ENCODE data around the gene AFF1.

The AFF1 gene

GRCh38 chr4:86974551-86974994 is 39.8 kb downstream of the AFF1 start:
- no peak overlapping the region for H3K27ac ChIP-seq (replicated peaks; ENCODE audit: low read length)
- H3K79me1 ChIP-seq (ENCODE audit: low read depth, low read length), result no peaks in the 10 kb centered on the region
- no peak overlapping the region for H4K91ac ChIP-seq (ENCODE audit: low read depth, low read length, poor library complexity)
- no peak overlapping the region for H2BK120ac ChIP-seq (ENCODE audit: low read depth, low read length)
- H3K4ac ChIP-seq (ENCODE audit: low read length), result no peak overlapping the region
- H3K4me2 ChIP-seq (ENCODE audit: insufficient read depth, low read length, poor library complexity, severe bottlenecking), result no peak overlapping the region
- WGBS, 2 donors (ENCODE audit: extremely low coverage in 2 of 2, insufficient read length in 2 of 2, insufficient replicate concordance in 1 of 2), result no CpG with 5 or more reads among the region's 8 CpGs
- no peak overlapping the region for H3K23ac ChIP-seq (ENCODE audit: low read depth, low read length, poor library complexity)
- H2AK5ac ChIP-seq (ENCODE audit: low read depth, low read length), result no peak overlapping the region
- no peak overlapping the region for H2BK5ac ChIP-seq (ENCODE audit: low read length)
- no peak overlapping the region for H2AFZ ChIP-seq (ENCODE audit: low read length)
- no peaks in the 10 kb centered on the region for H3K9me3 ChIP-seq (replicated peaks in 1 of 2; ENCODE audit: control insufficient read depth in 2 of 2, insufficient read depth in 1 of 2, low read depth in 1 of 2, low read length in 2 of 2)
- H3K14ac ChIP-seq (ENCODE audit: low read length), result no peak overlapping the region
- H3K36me3 ChIP-seq (replicated peaks in 1 of 2; ENCODE audit: control insufficient read depth in 2 of 2, insufficient read depth in 2 of 2, low read length in 2 of 2), result no peaks in the 10 kb centered on the region
- H2BK15ac ChIP-seq (ENCODE audit: low read length), result no peak overlapping the region
- H3K27me3 ChIP-seq (ENCODE audit: control insufficient read depth in 3 of 3, insufficient read depth in 3 of 3, low read depth in 1 of 3, low read length in 3 of 3), result no peaks in the 10 kb centered on the region
- H2BK12ac ChIP-seq (ENCODE audit: low read length), result no peak overlapping the region
- no peak overlapping the region for H3K18ac ChIP-seq (ENCODE audit: low read length)
- no peak overlapping the region for H3K4me3 ChIP-seq (ENCODE audit: low read length in 2 of 2)
- no peak overlapping the region for H3K9ac ChIP-seq (ENCODE audit: low read depth, low read length, poor library complexity)
- H3K4me1 ChIP-seq (ENCODE audit: control insufficient read depth in 2 of 2, insufficient read depth in 1 of 2, low read depth in 1 of 2, low read length in 2 of 2), result peaks cover 0 to 4% of the 10 kb centered on the region in 2 donors
- H4K8ac ChIP-seq (ENCODE audit: low read depth, low read length), result no peak overlapping the region
- no peak for DNase-seq (ENCODE audit: low spot score)

GRCh38 chr4:86975927-86976326 is 41.1 kb downstream of the AFF1 start:
- no peak overlapping the region for H3K4me2 ChIP-seq (ENCODE audit: insufficient read depth, low read length, poor library complexity, severe bottlenecking)
- no peak overlapping the region for H2BK5ac ChIP-seq (ENCODE audit: low read length)
- no peaks in the 10 kb centered on the region for H3K36me3 ChIP-seq (replicated peaks in 1 of 2; ENCODE audit: control insufficient read depth in 2 of 2, insufficient read depth in 2 of 2, low read length in 2 of 2)
- no peak overlapping the region for H3K9ac ChIP-seq (ENCODE audit: low read depth, low read length, poor library complexity)
- no peak overlapping the region for H2AK5ac ChIP-seq (ENCODE audit: low read depth, low read length)
- no peak overlapping the region for H3K4ac ChIP-seq (ENCODE audit: low read length)
- H3K79me1 ChIP-seq (ENCODE audit: low read depth, low read length), result no peaks in the 10 kb centered on the region
- no peaks in the 10 kb centered on the region for H3K27me3 ChIP-seq (ENCODE audit: control insufficient read depth in 3 of 3, insufficient read depth in 3 of 3, low read depth in 1 of 3, low read length in 3 of 3)
- no peak overlapping the region for H3K18ac ChIP-seq (ENCODE audit: low read length)
- H2AFZ ChIP-seq (ENCODE audit: low read length), result no peak overlapping the region
- H3K23ac ChIP-seq (ENCODE audit: low read depth, low read length, poor library complexity), result no peak overlapping the region
- no peak overlapping the region for H3K14ac ChIP-seq (ENCODE audit: low read length)
- peaks cover 0 to 2% of the 10 kb centered on the region in 2 donors for H3K4me1 ChIP-seq (ENCODE audit: control insufficient read depth in 2 of 2, insufficient read depth in 1 of 2, low read depth in 1 of 2, low read length in 2 of 2)
- H2BK12ac ChIP-seq (ENCODE audit: low read length), result no peak overlapping the region
- no peak overlapping the region for H2BK120ac ChIP-seq (ENCODE audit: low read depth, low read length)
- H2BK15ac ChIP-seq (ENCODE audit: low read length), result no peak overlapping the region
- no peak overlapping the region for H4K8ac ChIP-seq (ENCODE audit: low read depth, low read length)
- H3K4me3 ChIP-seq (ENCODE audit: low read length in 2 of 2), result no peak overlapping the region
- WGBS, 2 donors (ENCODE audit: extremely low coverage in 2 of 2, insufficient read length in 2 of 2, insufficient replicate concordance in 1 of 2), result 100% methylated on average over 1 of the region's 2 CpGs; no CpG with 5 or more reads in 1 of the 2 donors
- no peak overlapping the region for H4K91ac ChIP-seq (ENCODE audit: low read depth, low read length, poor library complexity)
- DNase-seq (ENCODE audit: low spot score), result no peak
- no peak overlapping the region for H3K27ac ChIP-seq (replicated peaks; ENCODE audit: low read length)
- no peaks in the 10 kb centered on the region for H3K9me3 ChIP-seq (replicated peaks in 1 of 2; ENCODE audit: control insufficient read depth in 2 of 2, insufficient read depth in 1 of 2, low read depth in 1 of 2, low read length in 2 of 2)

- no peaks in the 10 kb centered on the region for H3K36me3 ChIP-seq (replicated peaks in 1 of 2; ENCODE audit: control insufficient read depth in 2 of 2, insufficient read depth in 2 of 2, low read length in 2 of 2)
- no peak overlapping the region for H3K14ac ChIP-seq (ENCODE audit: low read length)
- no peak overlapping the region for H2AFZ ChIP-seq (ENCODE audit: low read length)
- no peak overlapping the region for H2BK5ac ChIP-seq (ENCODE audit: low read length)
- no CpG with 5 or more reads among the region's 4 CpGs for WGBS, 2 donors (ENCODE audit: extremely low coverage in 2 of 2, insufficient read length in 2 of 2, insufficient replicate concordance in 1 of 2)
- H3K4me1 ChIP-seq (ENCODE audit: control insufficient read depth in 2 of 2, insufficient read depth in 1 of 2, low read depth in 1 of 2, low read length in 2 of 2), result peaks cover 0 to 2% of the 10 kb centered on the region in 2 donors
- H3K9ac ChIP-seq (ENCODE audit: low read depth, low read length, poor library complexity), result no peak overlapping the region
- H3K4ac ChIP-seq (ENCODE audit: low read length), result no peak overlapping the region
- H4K8ac ChIP-seq (ENCODE audit: low read depth, low read length), result no peak overlapping the region
- no peak overlapping the region for H2AK5ac ChIP-seq (ENCODE audit: low read depth, low read length)
- H4K91ac ChIP-seq (ENCODE audit: low read depth, low read length, poor library complexity), result no peak overlapping the region
- H3K18ac ChIP-seq (ENCODE audit: low read length), result no peak overlapping the region
- no peak overlapping the region for H2BK12ac ChIP-seq (ENCODE audit: low read length)
- H2BK120ac ChIP-seq (ENCODE audit: low read depth, low read length), result no peak overlapping the region
- no peak for DNase-seq (ENCODE audit: low spot score)
- H3K27ac ChIP-seq (replicated peaks; ENCODE audit: low read length), result no peak overlapping the region
- no peaks in the 10 kb centered on the region for H3K9me3 ChIP-seq (replicated peaks in 1 of 2; ENCODE audit: control insufficient read depth in 2 of 2, insufficient read depth in 1 of 2, low read depth in 1 of 2, low read length in 2 of 2)
- no peaks in the 10 kb centered on the region for H3K27me3 ChIP-seq (ENCODE audit: control insufficient read depth in 3 of 3, insufficient read depth in 3 of 3, low read depth in 1 of 3, low read length in 3 of 3)
- no peak overlapping the region for H3K23ac ChIP-seq (ENCODE audit: low read depth, low read length, poor library complexity)
- H3K4me2 ChIP-seq (ENCODE audit: insufficient read depth, low read length, poor library complexity, severe bottlenecking), result no peak overlapping the region
- H3K79me1 ChIP-seq (ENCODE audit: low read depth, low read length), result no peaks in the 10 kb centered on the region
- H2BK15ac ChIP-seq (ENCODE audit: low read length), result no peak overlapping the region
- no peak overlapping the region for H3K4me3 ChIP-seq (ENCODE audit: low read length in 2 of 2)
These were observed 42.1 kb downstream of the AFF1 start for GRCh38 chr4:86976801-86977485.

- H3K36me3 ChIP-seq (replicated peaks in 1 of 2; ENCODE audit: control insufficient read depth in 2 of 2, insufficient read depth in 2 of 2, low read length in 2 of 2), result no peaks in the 10 kb centered on the region
- H2BK15ac ChIP-seq (ENCODE audit: low read length), result no peak overlapping the region
- H2AK5ac ChIP-seq (ENCODE audit: low read depth, low read length), result no peak overlapping the region
- H2BK12ac ChIP-seq (ENCODE audit: low read length), result no peak overlapping the region
- no peaks in the 10 kb centered on the region for H3K27me3 ChIP-seq (ENCODE audit: control insufficient read depth in 3 of 3, insufficient read depth in 3 of 3, low read depth in 1 of 3, low read length in 3 of 3)
- H3K4me2 ChIP-seq (ENCODE audit: insufficient read depth, low read length, poor library complexity, severe bottlenecking), result no peak overlapping the region
- H4K8ac ChIP-seq (ENCODE audit: low read depth, low read length), result no peak overlapping the region
- no peak overlapping the region for H3K4ac ChIP-seq (ENCODE audit: low read length)
- no peak overlapping the region for H3K27ac ChIP-seq (replicated peaks; ENCODE audit: low read length)
- no peak for DNase-seq (ENCODE audit: low spot score)
- H3K14ac ChIP-seq (ENCODE audit: low read length), result no peak overlapping the region
- no peaks in the 10 kb centered on the region for H3K9me3 ChIP-seq (replicated peaks in 1 of 2; ENCODE audit: control insufficient read depth in 2 of 2, insufficient read depth in 1 of 2, low read depth in 1 of 2, low read length in 2 of 2)
- WGBS, 2 donors (ENCODE audit: extremely low coverage in 2 of 2, insufficient read length in 2 of 2, insufficient replicate concordance in 1 of 2), result no CpG with 5 or more reads among the region's 5 CpGs
- no peak overlapping the region for H2BK5ac ChIP-seq (ENCODE audit: low read length)
- H3K18ac ChIP-seq (ENCODE audit: low read length), result no peak overlapping the region
- no peak overlapping the region for H2AFZ ChIP-seq (ENCODE audit: low read length)
- H3K4me1 ChIP-seq (ENCODE audit: control insufficient read depth in 2 of 2, insufficient read depth in 1 of 2, low read depth in 1 of 2, low read length in 2 of 2), result peaks cover 0 to 2% of the 10 kb centered on the region in 2 donors
- no peak overlapping the region for H3K9ac ChIP-seq (ENCODE audit: low read depth, low read length, poor library complexity)
- no peak overlapping the region for H3K4me3 ChIP-seq (ENCODE audit: low read length in 2 of 2)
- no peak overlapping the region for H4K91ac ChIP-seq (ENCODE audit: low read depth, low read length, poor library complexity)
- no peaks in the 10 kb centered on the region for H3K79me1 ChIP-seq (ENCODE audit: low read depth, low read length)
- no peak overlapping the region for H3K23ac ChIP-seq (ENCODE audit: low read depth, low read length, poor library complexity)
- H2BK120ac ChIP-seq (ENCODE audit: low read depth, low read length), result no peak overlapping the region
These were observed 42.9 kb downstream of the AFF1 start for GRCh38 chr4:86977621-86978184.
